NCI-H226 (cell line): ENCODE results near the gene BACH2.

Source experiments
- DNase-seq: peaks from one replicate; pipeline ENCODE4 v3.0.0-alpha.2; 2015

Gene BACH2

DNA sequence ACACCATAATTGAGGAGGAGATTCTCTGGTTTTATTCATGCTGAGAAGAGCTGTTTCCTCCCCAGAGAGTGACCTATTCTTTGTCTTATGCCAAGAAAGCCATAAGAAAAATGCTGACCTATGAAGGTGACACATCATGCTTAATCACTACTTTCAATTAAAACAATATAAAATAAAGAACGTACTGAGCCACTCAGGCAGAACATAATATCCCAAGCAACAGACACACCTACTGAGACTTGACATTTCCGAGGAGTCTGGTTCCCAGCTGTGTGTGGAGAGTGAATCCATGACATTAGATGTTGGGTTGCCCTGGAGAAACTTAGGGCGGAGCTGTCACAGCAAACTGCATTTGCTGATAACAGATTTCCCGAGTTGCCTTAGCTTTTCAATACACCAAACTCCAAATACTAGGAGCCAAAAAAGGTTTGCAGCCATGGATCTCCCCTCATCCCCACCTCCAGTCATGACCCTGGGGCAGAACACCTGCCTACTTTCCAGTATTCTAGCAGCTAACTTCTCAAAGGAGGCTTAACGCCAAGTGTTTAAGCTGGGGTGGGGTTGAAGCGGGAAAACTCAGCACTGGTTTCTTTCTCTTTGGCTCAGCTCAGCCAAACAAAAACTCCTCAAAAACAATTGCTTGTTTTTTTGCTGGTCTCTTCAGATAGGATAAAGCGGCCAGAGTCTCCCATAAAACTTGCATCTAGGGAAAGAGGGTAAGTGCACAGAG, 92.2 kb downstream of the BACH2 start:
- no peak for DNase-seq

DNA sequence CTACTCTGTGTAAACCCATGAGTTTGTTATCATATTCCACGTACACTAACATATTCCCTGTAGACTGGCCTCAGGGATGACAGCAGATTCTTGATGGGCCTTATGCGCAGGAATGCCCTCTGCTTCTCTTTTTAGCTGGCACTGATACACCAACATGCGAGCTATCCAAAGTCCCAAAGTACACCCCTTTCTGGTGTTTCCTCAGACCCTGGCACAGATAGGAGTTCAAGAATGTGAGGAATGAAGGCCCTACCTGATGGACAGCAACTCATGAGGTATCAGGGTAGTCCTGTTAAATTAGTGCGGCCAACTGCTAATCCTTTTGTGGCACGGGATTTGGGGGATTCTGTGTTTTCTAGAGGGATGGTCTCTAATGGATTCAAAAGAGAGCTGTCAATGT, 93.0 kb downstream of the BACH2 start:
- DNase-seq = no peak

DNA sequence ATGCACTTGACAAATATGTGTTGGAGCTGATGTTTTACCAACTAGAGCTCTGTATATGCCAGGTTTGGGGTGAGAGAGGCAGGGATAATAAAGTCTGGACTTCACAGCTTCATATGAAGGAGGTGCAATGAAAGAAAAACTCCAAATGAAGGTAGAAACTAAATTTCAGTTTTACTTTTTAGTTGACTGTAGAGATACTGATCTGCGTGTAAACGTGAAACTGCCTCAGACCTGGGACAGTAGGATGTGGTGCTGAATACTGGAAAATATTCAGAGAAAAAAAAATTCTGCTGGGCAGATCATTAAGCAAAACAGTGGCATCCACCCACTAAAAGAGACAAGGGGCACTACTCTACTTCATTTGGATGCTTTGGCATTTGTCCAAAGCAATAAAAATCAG, 94.5 kb downstream of the BACH2 start:
- no peak for DNase-seq

DNA sequence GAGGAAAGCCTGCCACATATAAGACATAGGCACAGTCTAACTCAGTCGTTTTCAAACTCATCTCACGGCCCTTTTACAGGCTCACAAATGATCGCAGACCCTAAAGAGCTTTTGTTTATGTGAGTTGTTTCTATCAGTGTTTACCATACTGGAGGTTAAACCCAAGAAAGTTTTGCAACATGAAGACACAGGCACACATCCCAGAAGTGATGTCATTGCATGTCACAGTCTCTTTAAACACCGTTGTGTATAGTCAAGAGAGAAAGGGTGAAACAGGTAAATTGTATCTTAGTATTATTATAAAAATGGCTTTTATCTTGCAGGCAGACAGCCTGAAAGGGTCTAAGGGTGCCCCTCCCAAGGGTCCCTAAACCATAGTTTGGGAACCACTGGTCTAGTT, 96.7 kb downstream of the BACH2 start:
- DNase-seq = no peak

DNA sequence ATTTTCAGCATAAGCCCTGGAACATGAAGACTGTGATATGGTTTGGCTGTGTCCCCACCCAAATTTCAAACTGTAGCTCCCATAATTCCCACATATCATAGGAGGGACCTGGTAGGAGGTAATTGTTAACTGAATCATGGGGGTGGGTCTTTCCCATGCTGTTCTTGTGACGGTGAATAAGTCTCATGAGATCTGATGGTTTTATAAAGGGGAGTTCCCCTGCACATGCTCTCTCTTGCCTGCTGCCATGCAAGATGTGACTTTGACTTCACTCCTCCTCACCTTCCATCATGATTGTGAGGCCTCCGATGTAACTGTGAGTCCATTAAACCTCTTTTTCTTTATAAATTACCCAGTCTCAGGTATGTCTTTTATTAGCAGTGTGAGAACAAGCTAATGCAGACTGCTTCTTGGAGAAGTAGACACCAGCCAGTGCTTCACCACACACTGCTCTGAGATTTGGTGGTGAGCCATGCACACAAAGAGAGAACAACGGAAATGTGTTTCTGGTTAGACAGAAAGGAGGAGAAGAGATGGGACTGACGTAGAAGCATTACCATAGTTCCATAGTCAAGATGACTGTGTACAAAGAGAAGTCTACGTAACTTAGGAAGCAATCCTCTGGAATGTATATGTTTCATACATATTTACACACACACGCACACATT, 97.8 kb downstream of the BACH2 start:
- no peak for DNase-seq

DNA sequence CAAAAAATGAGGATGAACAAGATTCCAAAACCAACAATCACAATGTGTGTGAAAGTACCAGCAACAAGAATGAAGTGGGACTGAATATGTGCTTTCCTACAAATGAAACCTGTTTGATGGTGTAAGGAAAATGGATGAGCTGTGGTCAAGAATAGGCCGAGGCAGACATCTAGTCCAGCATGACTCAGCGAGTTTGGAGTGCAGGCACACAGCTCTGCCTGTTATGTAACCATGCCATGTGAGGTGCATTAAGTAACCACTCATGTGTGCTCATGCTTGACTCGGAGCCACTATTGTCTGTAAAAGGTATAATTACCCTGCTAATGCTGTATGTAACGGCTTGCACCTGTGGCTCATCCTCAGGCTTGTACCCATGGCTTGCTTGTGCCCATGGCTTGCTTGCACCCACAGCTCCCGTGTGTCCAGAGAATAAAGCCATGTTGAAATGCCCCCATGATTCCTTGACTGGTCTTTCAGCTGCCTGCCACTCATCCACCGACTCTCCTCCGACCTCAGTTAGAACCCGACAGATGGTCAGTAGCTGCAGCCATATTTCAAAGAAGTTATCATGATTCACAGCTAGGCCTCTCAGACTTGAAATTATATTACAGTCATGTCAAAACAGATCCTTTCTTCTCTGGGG, 98.7 kb downstream of the BACH2 start:
- peak; percentile 31 for DNase-seq

DNA sequence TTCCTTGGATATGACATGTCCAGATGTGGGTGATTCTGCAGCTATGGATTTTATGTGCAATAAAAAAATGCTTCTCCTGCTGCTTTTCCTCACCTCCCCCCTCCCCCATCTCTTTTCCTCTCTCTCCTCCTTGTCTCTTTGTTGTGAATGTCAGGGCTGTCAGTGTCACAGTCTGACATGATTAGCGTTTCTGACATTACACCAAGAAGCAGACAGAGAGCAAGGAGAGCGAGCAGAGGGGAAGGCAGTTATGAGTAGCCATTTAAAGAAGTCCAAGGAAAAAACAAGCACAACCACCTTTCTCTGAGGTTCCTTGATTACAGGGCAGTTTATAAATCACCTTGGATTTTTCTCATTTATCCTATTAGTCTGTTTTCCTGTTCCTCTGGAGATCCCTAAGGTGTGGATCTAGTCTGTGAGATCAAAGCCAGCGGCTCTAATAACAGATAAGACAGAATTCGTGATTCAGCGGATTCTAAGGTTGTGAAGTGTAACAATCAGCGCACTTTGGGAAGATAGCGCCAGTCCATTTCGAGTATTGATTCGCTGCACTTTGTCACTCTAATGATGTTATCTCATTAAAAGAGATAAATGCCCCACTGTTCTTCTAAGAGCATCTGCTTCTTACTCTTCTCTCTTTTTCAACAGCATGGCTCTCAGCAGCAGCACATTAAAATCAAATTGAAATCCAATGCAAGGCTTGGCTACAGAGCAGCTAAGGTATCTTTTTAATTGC, 101.4 kb downstream of the BACH2 start:
- DNase-seq = no peak

DNA sequence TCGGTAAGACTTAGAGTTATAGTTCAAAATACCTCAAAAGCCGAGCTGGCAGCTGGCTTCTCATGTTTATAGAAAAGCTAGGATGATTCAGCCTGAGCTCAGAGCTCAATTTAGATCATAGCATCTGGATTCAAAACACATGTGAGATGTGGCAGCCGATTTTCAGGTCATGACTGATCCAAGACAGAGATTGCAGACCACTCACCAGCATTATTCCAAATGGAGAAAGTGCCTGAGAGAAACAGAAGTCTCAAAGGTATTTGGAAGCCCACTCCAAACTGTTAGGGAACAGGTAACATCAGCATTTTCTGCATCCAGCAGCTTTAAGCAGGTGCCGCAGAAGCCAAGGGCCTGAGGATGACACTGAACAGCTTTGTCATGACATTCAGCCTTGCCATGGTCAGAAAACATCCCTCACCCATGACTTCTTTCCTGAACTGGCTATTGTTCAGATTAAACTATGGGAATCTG, 102.2 kb downstream of the BACH2 start:
- DNase-seq = peak; percentile 31

DNA sequence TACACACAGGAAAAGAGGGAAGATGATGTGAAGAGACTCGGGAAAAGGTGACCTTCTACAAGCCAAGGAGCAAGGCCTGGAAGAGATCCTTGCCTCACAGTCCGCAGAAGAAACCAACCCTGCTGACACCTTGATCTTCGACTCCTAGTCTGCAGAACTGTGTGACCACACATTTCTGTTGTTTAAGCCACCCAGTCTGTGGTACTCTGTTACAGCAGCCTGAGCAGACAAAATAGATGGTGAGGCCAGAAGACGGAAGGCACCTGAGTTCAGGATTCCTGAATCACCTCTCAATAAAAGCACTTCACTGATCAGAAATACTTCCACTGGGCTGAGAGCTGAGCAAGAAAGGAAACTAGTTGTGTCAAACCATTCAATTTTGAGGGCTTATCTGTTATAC, 103.3 kb downstream of the BACH2 start:
- no peak for DNase-seq

DNA sequence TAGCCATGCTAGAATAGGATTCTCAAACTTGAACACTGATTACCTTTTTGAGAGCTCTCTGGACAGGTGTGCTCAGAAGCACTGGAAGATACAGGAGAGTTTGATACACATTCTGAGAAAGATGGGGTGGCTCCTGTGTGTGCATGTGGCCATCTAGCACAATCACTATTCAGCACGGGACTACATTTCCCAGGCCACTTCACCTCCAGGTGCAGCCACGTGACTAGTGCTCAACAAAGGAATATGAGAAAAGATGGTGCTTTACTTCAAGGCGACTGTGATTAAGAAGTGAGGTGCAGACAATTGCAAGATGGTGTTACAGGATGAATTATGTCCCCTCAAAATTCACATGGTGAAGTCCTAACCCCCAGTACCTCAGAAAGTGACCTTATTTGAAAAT, 103.8 kb downstream of the BACH2 start:
- no peak for DNase-seq

DNA sequence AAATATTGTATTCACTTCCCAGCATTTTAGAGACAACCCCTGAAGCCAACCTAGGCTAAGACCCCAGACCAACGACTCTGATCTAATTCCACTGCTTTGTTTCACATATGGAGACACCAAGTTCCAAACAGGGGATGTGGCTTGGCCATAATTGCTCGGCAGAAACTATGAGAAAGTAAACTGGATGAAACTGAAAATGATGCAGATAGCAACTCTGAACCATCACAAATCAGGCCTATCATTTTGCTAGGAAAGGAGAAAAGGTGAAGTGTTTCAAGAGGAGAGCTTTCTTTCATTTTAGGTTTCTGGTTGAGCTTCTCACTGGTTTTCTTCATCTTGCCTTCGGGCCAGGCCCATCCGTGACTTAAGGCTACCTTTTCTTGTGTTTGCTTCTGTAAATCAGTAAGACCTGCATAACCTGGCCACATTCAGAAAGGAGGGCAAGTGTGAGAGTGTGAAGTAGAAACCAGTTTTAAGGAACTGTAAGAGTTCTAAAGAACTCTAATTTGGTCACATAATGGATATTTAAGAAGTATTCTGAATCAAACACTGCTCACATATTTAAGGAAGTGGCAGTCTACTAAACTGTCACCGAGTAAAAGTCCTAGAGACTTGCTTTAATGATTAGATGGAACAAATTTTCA, 105.8 kb downstream of the BACH2 start:
- no peak for DNase-seq

DNA sequence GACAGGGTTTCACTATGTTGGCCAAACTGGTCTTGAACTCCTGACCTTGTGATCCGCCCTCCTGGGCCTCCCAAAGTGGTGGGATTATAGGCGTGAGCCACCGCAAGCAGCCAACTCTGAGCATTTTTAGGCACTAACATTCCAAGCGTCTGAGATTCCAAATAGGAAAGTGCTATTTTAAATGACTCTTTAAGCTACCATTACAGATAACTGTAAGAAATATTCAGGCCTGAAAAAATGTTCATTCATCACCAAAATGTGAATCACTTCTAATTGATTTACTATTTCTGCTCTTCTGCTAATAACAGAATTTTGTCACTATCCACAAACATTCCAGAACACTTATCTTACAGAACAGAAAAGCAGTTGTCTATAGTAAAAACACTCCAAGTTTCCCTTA, 106.5 kb downstream of the BACH2 start:
- no peak for DNase-seq

DNA sequence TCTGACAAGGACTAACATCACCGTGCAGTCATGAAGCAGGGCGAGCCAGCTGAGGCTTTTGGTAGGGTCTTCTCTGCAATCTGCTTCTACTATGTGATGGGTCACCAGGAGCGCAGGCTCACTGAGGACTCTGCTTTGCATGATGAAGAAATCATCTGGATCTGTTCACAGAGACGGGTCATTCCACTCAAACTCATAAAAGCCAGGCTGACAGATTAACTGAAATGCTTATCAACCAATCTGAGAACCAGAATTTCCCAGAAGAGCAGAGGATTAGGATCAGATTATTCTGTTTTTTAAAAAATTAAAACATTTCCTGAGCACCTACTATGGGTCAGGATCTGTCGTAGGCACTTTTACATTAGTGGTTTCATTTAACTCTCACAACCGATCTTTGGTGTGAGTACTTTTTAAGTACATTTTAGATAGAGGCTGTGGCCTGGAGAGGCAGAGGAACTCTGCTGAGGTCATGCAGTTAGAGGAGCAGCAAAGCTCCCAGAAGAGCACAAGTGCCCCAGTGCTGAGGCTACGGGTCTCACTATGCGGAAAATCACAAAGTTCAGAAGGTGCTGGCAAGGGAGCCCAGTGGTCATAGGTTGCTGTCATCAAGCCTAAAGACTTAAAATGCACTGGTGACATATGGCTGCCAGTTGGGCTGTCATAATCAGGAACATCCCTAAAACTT, 109.1 kb downstream of the BACH2 start:
- no peak for DNase-seq

DNA sequence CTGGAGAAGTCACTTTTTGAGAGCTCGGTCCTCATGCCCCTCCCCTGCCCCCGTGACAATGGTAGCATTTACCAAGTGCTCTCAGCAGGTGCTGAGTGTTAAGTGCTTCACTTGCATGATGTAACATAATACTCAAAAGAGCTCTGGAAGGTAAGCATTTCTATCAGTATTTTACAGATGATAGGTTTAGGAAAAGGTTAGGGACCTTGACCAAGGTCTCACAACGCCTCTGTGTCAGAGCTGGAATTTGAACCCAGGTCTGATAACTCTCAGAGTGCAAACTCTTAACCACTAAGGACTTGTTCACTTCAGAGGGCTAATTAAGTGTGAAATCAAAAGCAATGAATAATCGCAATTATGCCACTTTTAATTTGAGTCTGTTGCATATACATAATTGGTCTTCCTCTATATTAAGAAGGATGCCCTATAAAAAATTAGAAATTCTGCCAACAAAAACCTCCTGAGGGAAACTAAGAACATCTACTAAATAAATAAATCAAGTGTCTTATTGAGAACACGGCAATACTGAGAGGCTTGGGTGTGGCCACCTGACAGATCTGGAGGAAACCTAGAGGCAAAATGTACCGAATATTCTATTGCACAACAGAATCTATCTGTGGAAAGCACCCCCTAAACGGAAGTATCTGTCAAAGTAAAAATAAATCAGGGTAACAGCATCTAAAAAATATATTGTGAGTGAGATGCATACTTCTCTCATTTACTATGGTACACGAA, 109.8 kb downstream of the BACH2 start:
- DNase-seq = peak; percentile 5

DNA sequence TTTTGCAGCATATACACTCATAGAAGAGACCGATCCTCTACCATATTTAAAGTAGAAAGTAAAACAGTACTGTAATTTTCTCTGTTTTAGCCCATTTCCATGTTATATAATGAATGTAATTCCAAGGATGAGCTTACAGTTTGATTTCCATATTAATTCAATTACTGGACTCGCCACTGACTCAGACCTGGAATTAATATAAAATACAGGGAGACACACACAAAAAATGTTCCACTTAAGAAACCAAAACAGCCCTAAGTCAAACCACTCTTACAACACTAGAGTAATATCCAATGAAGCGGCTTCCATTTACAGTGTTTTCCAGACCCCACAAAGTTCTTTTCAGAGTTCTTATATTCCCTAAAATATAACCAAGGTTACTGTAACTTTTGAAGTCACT, 110.6 kb downstream of the BACH2 start:
- no peak for DNase-seq

DNA sequence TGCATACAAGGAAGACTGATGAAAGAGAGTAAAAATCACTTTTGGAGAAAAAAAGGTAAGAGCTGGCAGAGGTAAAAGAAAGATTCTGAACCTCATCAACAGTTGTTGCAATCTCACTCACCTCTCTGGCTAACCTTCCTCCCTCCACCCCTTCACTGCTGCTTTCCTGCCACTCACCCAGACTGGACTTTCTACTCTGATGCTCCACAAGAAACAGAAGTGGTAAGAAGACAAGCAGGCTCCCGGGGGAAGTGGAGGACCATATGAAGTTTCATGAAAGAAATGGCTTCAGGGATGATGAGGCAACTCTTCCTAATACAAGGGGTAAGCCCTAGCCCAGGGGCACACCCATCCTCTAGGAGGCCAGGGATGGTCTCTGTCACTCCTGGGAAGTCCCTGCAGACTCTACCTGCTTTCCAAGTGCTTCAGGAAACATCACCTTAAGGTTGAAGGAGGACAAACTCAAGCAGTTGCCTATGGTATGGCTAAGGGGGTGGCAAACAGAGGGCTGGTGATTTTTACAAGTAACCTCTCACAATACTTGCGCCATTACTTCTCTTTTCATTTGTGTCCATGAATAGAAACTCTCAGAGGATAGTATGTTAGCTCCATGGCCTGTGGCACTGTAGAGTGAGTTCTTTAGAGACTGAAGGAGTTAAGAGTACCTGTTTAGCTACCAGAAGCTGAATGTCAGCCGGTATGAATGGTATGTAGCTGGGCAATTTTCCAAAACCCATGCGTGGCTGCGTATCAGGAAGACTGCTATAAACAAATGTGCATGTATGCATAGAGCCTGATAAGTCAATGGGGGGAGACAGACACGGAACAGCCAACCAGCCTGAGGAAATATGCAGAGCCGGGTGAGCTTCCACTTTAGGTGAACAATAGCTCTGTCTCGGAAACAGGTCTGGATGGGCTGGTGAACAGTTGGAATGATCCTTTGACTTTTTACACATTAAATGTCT, 112.0 kb downstream of the BACH2 start:
- peak; percentile 96 for DNase-seq

DNA sequence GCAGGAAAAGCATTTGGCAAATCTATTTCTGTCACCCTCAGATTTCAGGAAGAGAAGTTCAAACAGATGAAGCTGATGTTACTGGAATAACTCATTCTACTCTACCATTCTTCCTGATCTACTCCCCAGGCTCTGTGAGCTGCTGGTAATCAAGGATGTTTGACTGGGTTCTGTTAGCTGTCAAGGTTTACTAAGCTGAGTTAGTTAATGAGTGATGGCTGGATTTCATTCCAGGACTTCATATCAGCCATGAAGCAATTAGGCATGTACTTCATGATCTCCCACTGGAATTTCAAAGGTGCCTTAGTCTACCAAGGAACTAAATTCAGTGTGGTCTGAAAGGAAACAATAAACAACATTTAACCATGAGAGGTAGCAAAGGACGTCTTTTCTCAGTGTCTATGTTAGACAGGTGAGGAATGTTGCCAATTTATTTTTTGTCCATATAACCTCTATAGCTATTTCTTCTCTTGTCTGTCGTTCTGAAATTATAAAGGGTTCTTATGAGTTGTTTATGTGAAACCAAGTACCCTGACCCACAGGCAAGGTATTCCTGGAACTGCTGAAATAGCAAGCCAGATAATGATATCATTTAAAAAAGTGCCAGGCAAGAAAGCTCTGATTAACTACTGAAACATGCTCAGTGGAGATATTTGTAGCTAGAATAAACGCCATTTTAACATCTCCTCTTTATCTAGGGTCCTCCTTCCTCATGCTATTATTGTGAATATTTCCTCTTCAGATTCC, 112.9 kb downstream of the BACH2 start:
- peak; percentile 51 for DNase-seq

DNA sequence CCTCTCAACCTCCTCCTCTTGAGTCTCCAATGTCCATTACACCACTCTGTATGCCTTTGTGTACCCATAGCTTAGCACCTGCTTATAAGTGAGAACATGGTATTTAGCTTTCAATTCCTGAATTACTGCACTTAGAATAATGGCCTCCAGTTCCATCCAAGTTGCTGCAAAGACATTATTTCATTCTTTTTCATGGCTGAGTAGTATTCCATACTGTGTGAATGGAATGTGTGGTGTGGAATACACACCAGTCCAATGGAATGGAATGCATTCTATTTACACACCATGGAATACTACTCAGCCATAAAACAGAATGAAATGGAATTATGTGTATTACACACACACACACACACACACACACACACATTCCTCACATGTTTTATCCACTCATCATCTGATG, 116.1 kb downstream of the BACH2 start:
- DNase-seq = no peak
